Uterus (tissue), 2 donors: Measurements from ENCODE around the gene LYRM2.

ENCODE experiments used
- POLR2A ChIP-seq, 2 donors: fragments of 450-650 bp; IDR thresholded peaks; one replicate each; pipeline ENCODE4 v1.6.1; 2016; ENCODE audit warnings: antibody characterized with exemption in 2 of 2, mild to moderate bottlenecking in 1 of 2, moderate library complexity in 1 of 2
- TF ChIP-seq, protein P1 (sequence below), 4 experiments: fragments of 200-600 bp in 2 of 4; fragments of 450-650 bp in 2 of 4; sonication (generic) in 2 of 4; IDR thresholded peaks; one replicate each; pipeline ENCODE4 v1.5.1; 2016 to 2019; ENCODE audit warnings: antibody characterized with exemption in 4 of 4, mild to moderate bottlenecking in 2 of 4, moderate library complexity in 1 of 4

DNA sequence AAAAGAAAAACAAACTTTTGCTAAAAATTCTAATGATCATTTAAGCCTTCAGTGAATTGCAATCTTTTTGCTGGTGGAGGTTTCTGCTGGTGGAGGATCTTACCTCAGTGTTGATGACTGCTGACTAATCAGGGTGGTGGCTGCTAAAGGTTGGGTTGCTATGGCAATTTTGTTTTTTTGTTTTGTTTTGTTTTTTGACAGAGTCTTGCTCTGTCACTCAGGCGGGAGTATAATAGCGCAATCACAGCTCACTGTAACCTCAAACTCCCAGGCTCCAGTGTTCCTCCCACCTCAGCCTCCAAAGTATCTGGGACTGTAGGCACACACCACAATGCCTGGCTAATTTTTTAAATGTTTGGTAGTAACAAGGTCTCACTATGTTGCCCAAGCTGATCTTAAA, 110.9 kb downstream of the LYRM2 start:
- TF ChIP-seq, protein P1, sequence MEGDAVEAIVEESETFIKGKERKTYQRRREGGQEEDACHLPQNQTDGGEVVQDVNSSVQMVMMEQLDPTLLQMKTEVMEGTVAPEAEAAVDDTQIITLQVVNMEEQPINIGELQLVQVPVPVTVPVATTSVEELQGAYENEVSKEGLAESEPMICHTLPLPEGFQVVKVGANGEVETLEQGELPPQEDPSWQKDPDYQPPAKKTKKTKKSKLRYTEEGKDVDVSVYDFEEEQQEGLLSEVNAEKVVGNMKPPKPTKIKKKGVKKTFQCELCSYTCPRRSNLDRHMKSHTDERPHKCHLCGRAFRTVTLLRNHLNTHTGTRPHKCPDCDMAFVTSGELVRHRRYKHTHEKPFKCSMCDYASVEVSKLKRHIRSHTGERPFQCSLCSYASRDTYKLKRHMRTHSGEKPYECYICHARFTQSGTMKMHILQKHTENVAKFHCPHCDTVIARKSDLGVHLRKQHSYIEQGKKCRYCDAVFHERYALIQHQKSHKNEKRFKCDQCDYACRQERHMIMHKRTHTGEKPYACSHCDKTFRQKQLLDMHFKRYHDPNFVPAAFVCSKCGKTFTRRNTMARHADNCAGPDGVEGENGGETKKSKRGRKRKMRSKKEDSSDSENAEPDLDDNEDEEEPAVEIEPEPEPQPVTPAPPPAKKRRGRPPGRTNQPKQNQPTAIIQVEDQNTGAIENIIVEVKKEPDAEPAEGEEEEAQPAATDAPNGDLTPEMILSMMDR (IDR thresholded peaks at IDR 0.05) = no peak
- TF ChIP-seq POLR2A (IDR thresholded peaks at IDR 0.05) = no peak
